Gastroesophageal sphincter (tissue), 3 donors: ENCODE results near the gene AGBL4.

Source experiments
- EP300 ChIP-seq: sonication (generic); formaldehyde crosslinking; IDR thresholded peaks from one replicate; pipeline ENCODE4 v1.6.1; 2017; ENCODE audit warnings: antibody characterized with exemption, mild to moderate bottlenecking
- POLR2A ChIP-seq, 2 donors: fragments of 450-650 bp; IDR thresholded peaks; one replicate each; pipeline ENCODE4 v1.6.1; 2017; ENCODE audit warnings: antibody characterized with exemption in 2 of 2, mild to moderate bottlenecking in 2 of 2, moderate library complexity in 1 of 2
- POLR2AphosphoS5 ChIP-seq: sonication (generic); formaldehyde crosslinking; IDR thresholded peaks from one replicate; pipeline ENCODE4 v1.6.1; 2017; ENCODE audit warnings: antibody characterized with exemption
- TF ChIP-seq, protein P1 (sequence below), 4 experiments: fragments of 200-600 bp in 2 of 4; fragments of 450-650 bp in 2 of 4; sonication (generic) in 1 of 4; IDR thresholded peaks; one replicate each; pipeline ENCODE4 v1.5.1; 2017 to 2019; ENCODE audit warnings: antibody characterized with exemption in 4 of 4, mild to moderate bottlenecking in 2 of 4, moderate library complexity in 2 of 4

DNA sequence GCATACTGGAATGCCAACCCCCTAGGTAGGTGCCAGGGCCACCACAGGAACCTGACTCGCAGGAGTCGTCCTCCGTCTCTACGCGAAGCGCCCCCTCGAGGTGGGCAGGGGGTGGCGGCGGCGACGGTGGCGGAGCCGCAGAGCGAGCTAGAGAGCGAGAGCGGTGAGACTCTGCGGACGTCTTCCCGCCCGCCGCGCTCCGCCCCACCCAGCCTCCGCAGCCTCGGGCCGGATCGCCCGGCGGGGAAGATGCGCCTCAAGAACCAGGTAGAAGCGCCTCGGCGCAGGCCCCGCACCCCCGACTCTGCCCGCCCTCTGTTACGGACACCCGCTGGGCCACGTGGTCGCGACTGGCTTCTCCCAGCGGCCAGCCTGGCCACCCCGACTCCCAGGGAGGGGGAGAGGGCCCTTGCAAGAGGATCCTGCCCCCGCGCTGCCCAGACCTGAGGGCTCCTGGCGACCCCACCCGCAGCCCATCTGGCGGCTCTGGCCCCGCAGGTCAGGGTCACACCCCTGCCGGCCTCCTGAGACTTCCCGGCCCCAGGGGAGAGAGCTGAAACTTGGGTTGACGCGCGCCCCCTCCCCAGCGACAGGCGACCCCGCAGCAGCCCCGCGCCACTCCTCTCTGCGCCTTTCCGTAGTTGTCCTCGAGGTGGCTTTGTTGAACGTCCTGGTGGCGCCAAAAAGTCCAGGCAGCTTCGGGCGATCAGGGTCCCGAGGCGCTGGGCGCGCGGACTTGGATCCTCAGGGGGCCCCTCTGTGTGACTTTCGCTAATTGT, 24.4 kb upstream of the AGBL4 start:
- TF ChIP-seq POLR2A (IDR thresholded peaks at IDR 0.05) (no peak), POLR2AphosphoS5 (no peak), EP300 (no peak)
- TF ChIP-seq, protein P1, sequence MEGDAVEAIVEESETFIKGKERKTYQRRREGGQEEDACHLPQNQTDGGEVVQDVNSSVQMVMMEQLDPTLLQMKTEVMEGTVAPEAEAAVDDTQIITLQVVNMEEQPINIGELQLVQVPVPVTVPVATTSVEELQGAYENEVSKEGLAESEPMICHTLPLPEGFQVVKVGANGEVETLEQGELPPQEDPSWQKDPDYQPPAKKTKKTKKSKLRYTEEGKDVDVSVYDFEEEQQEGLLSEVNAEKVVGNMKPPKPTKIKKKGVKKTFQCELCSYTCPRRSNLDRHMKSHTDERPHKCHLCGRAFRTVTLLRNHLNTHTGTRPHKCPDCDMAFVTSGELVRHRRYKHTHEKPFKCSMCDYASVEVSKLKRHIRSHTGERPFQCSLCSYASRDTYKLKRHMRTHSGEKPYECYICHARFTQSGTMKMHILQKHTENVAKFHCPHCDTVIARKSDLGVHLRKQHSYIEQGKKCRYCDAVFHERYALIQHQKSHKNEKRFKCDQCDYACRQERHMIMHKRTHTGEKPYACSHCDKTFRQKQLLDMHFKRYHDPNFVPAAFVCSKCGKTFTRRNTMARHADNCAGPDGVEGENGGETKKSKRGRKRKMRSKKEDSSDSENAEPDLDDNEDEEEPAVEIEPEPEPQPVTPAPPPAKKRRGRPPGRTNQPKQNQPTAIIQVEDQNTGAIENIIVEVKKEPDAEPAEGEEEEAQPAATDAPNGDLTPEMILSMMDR (IDR thresholded peaks at IDR 0.05): no peak
